Measurements from ENCODE around the gene AARSD1.
"Not testable (repeated sequence)": the region's sequence is repeated elsewhere in the genome, so short reads cannot be mapped to it uniquely, and the experiment has no call there.

AARSD1 gene

GRCh38 chr17:42980766-42981397 is 16.6 kb upstream of the AARSD1 start:
- DNase-seq (ENCODE audit: low spot score): peak; percentile 71

GRCh38 chr17:42980274-42980765 is 16.1 kb upstream of the AARSD1 start, which contains the start of gene RUNDC1:
Gene RUNDC1, plus strand, starts transcription at chr17:42980565. Its CDS starts 12 bp downstream, at chr17:42980577.
- DNase-seq (ENCODE audit: low spot score): peak; percentile 92

DNA sequence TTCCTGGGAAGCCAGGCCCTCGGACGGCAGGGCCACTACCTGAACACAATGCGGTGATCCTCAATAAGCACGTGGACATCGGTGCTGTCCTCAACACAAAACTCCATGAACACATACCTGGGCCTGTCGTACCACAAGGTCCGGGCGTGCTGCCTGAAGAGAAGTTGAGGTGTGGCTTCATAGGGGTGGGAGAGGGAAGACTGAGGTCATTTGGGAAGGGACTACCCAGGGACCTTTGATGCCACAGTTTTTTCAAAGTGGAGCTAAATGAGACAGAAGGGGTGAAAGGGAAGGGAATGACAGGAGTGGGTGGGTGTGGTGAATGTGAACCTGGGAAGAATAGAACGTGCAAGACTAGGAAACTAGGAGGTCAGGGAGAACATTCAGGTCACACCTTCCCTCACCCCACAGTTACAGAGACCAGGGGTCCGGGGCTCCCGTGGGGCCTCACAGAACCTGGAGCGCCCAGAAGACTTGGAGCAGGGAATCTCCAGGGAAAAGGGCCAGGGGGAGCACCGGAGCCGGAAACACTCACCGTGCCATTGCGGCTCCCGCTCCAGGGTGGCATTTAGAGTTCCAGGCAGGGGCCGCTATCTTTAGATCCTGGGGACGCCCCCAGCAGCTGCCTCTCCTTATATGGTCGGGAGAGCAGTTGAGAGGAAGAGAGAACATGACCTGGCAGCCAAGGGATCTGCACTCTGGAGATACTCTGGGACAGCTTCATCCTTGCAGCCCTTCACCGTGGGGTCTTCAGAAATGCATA is 15.4 kb upstream of the AARSD1 start, which contains the start of gene PTGES3L:
TSS of gene PTGES3L (minus strand) at position 570 of the 763 bp plus-strand sequence. CDS start at position 543, 27 bp downstream.
- no peak for DNase-seq (ENCODE audit: low spot score)

DNA sequence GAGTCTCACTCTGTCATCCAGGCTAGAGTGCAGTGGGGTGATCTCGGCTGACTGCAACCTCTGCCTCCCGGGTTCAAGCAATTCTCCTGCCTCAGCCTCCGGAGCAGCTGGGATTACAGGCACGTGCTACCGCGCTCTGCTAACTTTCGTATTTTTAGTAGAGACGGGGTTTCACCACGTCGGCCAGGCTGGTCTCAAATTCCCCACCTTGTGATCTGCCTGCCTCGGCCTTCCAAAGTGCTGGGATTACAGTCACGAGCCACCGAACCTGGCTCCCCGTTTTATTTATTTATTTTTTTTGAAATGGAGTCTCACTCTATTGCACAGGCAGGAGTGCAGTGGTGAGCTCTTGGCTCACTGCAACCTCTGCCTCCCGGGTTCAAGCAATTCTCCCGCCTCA is 11.4 kb upstream of the AARSD1 start:
- DNase-seq (ENCODE audit: low spot score): not testable (repeated sequence)

DNA sequence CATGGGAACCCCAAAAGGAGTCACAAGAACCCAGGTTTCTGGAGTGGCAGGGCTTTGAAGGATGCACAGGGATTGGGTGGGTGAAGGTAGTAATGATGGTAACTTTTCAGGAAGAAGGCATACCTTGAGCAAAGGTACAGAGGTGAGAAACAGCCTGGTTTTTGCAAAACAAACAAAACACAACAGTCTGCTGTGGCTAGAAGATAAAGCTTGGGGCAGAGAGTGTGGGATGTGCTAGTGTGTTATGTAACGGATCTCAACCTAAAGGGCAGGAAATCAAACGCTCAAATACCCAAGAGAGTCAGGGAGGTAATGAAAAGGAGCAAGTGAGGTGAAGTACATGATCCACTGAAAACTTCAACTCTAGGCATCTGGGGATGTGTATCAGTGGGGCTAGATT is 11.0 kb upstream of the AARSD1 start:
- no peak for DNase-seq (ENCODE audit: low spot score)

DNA sequence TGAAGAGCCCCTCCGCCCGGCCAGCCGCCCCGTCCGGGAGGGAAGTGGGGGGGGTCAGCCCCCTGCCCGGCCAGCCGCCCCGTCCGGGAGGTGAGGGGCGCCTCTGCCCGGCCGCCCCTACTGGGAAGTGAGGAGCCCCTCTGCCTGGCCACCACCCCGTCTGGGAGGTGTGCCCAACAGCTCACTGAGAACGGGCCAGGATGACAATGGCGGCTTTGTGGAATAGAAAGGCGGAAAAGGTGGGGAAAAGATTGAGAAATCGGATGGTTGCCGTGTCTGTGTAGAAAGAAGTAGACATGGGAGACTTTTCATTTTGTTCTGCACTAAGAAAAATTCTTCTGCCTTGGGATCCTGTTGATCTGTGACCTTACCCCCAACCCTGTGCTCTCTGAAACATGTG is 9.1 kb upstream of the AARSD1 start:
- DNase-seq (ENCODE audit: low spot score): not testable (repeated sequence)

DNA sequence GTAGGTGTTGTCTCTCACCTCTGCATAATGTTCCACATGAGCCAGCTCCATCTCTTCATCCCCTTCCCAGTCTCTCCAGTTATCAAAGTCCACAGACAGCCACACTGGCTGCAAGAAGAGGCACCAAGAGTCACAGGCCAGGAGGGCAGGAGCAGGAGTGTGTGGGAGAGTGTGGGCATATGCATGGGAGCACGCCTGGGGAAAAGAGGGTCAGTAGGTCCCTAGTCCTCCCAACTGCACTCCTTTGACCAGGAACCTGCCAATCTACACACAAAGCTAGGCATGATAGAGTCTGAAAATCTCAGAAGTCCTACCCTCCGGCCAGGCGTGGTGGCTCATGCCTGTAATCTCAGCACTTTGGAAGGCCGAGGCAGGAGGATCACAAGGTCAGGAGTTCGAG is 7.3 kb upstream of the AARSD1 start:
- no peak for DNase-seq (ENCODE audit: low spot score)

GRCh38 chr17:42969001-42969581 is 4.8 kb upstream of the AARSD1 start:
- DNase-seq (ENCODE audit: low spot score): no peak

DNA sequence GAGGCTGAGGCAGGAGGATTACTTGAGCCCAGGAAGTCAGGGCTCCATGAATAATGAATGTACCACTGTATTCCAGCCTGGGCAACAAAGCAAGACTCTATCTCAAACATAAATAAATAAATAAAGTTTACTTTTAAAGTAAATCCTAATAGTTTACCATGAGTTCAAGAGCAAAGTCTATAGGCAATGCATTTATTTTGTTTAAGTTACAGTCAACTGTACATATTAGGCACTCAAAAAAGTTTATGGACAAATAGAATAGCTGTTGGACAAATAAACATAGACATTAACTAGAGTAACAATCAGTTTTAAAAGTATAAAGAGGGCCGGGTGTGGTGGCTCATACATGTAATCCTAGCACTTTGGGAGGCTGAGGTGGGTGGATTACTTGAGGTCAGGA is 3.7 kb upstream of the AARSD1 start:
- DNase-seq (ENCODE audit: low spot score): no peak

- DNase-seq (ENCODE audit: low spot score): no peak
Measured at GRCh38 chr17:42953669-42954068, 10.6 kb downstream of the AARSD1 start.

GRCh38 chr17:42950044-42950783 is 14.0 kb downstream of the AARSD1 start:
- DNase-seq (ENCODE audit: low spot score): no peak

GRCh38 chr17:42946812-42947211 is 17.4 kb downstream of the AARSD1 start:
- no peak for DNase-seq (ENCODE audit: low spot score)

GRCh38 chr17:42944211-42944610 is 20.0 kb downstream of the AARSD1 start:
- no peak for DNase-seq (ENCODE audit: low spot score)

GRCh38 chr17:42937712-42938596 is 26.3 kb downstream of the AARSD1 start:
- peak; percentile 33 for DNase-seq (ENCODE audit: low spot score)

DNA sequence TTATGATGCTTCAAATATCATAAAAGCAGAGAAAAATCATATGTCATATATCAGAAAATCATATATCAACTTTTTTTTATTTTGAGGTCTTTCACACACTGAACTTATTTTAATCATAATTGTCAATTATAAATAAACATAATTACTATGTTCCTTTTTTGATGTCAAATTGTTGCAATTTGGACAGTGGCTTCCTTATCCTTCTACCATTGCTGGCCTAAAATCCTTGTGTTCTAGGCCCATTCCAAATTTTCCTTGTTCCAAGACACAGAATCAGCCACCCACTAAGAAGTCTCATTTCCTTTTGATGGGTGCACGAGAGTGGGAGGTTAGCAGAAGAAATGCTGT is 34.8 kb downstream of the AARSD1 start:
- DNase-seq (ENCODE audit: low spot score): no peak

DNA sequence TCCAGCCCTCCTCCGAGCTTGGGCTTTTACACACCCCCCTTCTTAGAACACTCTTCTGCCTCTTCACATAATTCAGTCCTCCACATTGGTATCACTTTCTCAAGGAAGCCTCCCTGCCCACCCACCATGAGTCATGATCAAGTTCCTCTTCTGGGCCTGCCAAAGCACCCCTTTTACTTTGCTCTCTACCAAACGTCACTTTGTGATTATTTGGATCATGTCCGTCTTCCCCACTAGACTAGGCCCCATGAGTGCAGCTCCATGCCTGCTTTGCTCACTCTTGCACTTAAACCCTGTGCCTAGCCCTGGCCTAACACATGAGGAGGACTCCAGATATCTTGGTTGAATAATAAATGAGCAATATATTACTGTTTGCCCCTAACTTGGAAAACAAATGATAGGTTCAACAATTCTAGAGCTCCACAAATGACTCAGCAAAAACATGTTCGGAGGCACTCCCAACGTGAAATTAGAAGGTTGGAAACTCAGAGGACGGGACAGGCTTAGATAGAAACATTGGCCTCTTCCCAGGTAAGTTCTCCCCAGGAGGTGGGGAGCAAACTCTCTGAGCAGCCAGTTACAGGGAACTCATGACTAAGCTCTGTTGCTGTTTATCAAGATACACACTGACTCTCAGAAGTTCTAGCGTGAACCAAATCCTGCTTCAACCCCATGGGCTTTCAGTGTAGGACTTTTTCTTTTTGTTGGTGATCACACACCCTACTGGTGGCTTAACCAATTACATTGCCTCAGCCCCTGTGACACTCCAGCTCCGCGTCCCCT is 35.3 kb downstream of the AARSD1 start:
- peak; percentile 89 for DNase-seq (ENCODE audit: low spot score)

DNA sequence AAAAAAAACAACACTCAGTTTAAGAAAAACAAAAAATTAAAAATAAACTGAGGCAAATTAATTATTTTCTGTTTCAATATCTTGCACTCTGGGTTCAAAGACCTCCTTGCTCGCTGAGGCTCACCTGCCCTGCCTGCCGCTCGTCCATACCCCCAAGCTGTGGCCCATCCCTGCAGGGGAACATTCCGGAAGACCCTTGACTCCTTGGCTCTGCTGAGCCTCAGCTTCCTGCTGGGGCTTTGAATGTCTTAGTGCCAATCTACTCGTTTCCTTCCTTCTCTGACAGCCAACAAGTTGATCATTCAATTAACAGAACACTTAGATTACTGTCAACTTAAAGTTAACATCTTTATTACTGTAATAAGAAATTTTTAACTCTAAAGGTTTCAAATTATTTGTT is 39.4 kb downstream of the AARSD1 start:
- no peak for DNase-seq (ENCODE audit: low spot score)

DNA sequence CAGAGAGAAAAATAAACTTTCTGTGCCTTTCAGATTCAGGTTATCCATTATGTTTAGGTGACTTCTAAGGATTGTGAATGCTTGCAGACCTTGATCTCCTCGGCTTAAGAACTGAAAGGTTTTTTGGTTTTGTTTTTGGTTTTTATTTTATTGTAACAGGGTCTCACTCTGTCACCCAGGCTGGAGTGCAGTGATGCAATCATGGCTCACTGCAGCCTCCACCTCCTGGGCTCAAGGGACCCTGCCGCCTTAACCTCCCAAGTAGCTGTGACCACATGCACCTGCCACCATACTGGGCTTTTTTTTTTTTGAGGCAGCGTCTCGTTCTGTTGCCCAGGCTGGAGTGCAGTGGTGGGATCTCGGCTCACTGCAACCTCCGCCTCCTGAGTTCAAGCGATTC is 40.8 kb downstream of the AARSD1 start:
- not testable (repeated sequence) for DNase-seq (ENCODE audit: low spot score)

- DNase-seq (ENCODE audit: low spot score): no peak
Measured at GRCh38 chr17:42922294-42922693, 42.0 kb downstream of the AARSD1 start.

- DNase-seq (ENCODE audit: low spot score): no peak
Measured at GRCh38 chr17:42920922-42921321, 43.3 kb downstream of the AARSD1 start.

Measured in hematopoietic multipotent progenitor cell treated with erythropoietin and hydrocortisone succinate and interleukin-3 and kit ligand, for 17 days (in vitro differentiated cells).